ENCODE results near the gene PRR18. TPM values are rescaled to one million over a fixed set of nuclear protein-coding genes. Genes with fewer than 3 reads are reported as not detected.
A peak's percentile ranks its signal among the peaks of the same experiment; 100 is the strongest.

Gene PRR18
- polyA plus RNA-seq, 3 donors from 2014 or later, result not detected

DNA sequence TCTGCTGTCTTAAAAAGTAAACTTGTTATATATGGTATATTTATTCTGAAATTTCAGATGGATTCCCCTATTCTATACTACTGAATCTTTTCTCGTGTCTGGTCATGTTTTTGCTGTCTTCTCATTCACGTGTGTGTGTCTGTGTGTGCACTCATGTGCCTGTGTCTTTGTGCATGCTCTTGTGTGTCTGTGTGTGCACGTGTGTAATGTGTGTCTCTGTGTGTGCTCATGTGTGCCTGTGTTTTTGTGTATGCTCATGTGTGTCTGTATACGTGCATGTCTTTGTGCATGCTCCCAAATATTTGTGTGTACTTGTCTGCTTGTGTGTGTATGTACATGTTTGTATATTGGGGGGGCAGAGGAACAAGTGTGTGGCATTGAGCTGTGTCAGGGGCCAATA is 34.0 kb downstream of the PRR18 start:
- peaks cover 3 to 8% (median 5%) of the 10 kb centered on the region in 3 donors for H3K27me3 Mint-ChIP-seq (ENCODE audit: low read depth in 3 of 3)
- H3K27ac Mint-ChIP-seq, result no peak overlapping the region
- H3K4me1 Mint-ChIP-seq, result peaks cover 8% of the 10 kb centered on the region in 2 donors

DNA sequence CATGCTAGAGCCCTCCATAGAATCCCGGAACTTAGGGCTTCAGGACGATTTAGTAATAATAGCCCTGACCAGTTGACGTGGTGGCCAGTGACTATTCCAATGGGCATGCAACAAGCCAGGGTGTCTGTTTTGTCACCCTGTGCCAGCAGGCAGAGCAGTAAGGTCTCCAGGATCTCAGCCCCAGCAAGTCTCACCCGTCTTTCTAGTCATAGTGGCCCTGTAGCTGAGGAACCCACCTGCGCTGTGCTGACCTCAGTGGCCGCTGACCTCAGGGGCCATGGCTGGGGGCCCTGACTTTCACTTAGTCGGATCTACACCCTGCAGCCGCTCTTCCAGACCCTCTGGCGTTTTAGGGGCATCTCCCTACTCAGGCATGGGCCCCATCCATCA is 36.8 kb downstream of the PRR18 start:
- DNase-seq, result no peak
- H3K36me3 Mint-ChIP-seq, result no peaks in the 10 kb centered on the region
- H3K9me3 Mint-ChIP-seq, result no peaks in the 10 kb centered on the region
- H3K4me3 Mint-ChIP-seq, result no peak overlapping the region
- peaks cover 3 to 9% (median 5%) of the 10 kb centered on the region in 3 donors for H3K27me3 Mint-ChIP-seq (ENCODE audit: low read depth in 3 of 3)
- H3K27ac Mint-ChIP-seq, result no peak overlapping the region
- peaks cover 8% of the 10 kb centered on the region in 2 donors for H3K4me1 Mint-ChIP-seq

More for the DNA sequence above, 34.0 kb downstream of the PRR18 start:
- no peak overlapping the region for H3K4me3 Mint-ChIP-seq
- H3K9me3 Mint-ChIP-seq, result no peaks in the 10 kb centered on the region
- no peak for DNase-seq
- H3K36me3 Mint-ChIP-seq, result no peaks in the 10 kb centered on the region

DNA sequence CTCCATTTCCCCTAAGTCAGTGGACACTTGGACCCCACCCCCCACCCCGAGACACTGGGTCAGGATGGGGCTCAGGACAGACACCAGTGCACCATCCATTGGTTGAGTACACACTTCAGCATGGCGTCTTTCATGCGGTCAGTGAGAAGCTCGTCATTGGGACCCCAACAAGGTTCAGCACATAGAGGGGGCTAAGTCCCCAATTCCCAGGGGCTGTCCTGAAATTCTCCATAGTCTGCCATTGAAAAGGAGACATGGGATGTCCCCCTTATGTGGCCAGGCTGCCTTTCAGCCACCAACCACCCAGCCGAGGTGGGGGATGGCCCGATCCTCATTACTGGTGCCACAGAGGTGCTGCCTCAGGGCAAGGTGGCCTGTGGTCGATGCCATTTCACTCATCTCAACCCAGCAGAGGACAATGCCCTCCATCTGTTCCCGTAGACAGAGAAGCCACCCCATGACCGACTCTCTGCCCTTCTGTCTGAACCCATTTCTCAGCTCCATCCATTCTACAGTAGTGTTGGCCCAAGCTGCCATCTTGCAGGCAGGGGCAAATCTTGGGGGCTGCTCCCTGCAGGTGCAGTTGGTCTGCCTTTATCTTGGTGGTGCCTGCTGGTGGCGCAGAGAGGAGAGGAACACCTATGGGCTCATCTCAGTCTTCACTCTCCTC is 37.4 kb downstream of the PRR18 start:
- Mint-ChIP-seq H3K4me3 (no peak overlapping the region), H3K27me3 (ENCODE audit: low read depth in 3 of 3) (peaks cover 3 to 5% (median 4%) of the 10 kb centered on the region in 3 donors), H3K4me1 (peaks cover 6 to 7% of the 10 kb centered on the region in 2 donors), H3K27ac (no peak overlapping the region), H3K36me3 (no peaks in the 10 kb centered on the region), H3K9me3 (no peaks in the 10 kb centered on the region)
- no peak for DNase-seq

DNA sequence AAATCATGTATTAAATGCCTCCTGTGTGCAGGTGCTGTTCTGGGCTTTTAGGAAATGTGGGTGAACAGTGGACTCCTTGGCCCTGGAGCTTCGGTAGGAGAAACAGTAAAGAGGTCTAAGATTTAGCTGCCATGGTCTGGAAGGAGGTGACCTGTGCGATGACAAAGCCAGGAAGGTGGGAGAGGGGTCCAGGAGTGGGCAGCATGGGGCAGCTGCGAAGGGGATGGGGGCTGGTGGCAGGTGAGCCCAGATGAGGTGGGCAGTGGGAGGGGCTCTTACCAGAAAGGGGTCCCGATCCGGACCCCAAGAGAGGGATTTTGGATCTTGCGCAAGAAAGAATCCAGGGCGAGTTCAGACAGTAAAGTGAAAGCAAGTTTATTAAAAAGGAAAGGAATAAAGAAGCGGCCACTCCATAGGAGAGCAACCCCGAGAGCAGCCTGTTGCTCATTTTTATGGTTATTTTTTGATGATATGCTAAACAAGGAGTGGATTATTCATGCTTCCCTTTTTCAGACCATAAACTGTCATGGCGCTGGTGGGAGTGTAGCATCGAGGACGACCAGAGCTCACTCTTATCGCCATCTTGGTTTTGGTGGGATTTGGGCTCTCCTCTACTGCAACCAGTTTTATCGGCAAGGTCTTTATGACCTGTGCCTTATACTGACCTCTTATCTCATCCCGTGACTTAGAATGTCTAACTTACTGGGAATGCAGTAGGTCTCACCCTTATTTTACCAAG is 38.7 kb downstream of the PRR18 start:
- no peak overlapping the region for H3K4me3 Mint-ChIP-seq
- no peak overlapping the region for H3K27ac Mint-ChIP-seq
- no peaks in the 10 kb centered on the region for H3K9me3 Mint-ChIP-seq
- no peak for DNase-seq
- H3K27me3 Mint-ChIP-seq (ENCODE audit: low read depth in 3 of 3), result peaks cover 3 to 4% (median 4%) of the 10 kb centered on the region in 3 donors
- H3K4me1 Mint-ChIP-seq, result peaks cover 0 to 3% of the 10 kb centered on the region in 2 donors
- H3K36me3 Mint-ChIP-seq, result no peaks in the 10 kb centered on the region

DNA sequence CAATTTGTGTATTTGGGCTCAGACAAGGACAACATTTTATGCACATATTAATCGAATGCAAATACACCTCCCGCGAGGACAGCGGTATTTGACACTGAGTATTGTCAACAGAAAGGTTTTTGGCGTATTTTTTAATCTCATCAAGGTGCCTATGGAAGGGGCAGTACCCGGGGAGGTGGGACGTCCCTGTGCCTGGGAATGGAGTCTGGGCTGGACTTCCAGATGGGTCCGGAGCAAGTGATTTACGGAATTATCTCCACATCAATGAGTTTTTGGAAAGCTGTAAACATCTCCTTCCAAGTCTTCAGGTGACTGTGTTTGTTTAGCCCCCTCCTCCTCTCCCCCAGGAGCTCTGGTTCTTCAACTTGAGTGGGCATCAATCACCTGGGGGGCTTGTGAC is 39.8 kb downstream of the PRR18 start:
- Mint-ChIP-seq H3K4me1 (no peaks in the 10 kb centered on the region), H3K36me3 (no peaks in the 10 kb centered on the region), H3K4me3 (no peak overlapping the region), H3K27ac (no peak overlapping the region), H3K27me3 (ENCODE audit: low read depth in 3 of 3) (peaks cover 0 to 4% (median 0%) of the 10 kb centered on the region in 3 donors), H3K9me3 (no peaks in the 10 kb centered on the region)
- no peak for DNase-seq

DNA sequence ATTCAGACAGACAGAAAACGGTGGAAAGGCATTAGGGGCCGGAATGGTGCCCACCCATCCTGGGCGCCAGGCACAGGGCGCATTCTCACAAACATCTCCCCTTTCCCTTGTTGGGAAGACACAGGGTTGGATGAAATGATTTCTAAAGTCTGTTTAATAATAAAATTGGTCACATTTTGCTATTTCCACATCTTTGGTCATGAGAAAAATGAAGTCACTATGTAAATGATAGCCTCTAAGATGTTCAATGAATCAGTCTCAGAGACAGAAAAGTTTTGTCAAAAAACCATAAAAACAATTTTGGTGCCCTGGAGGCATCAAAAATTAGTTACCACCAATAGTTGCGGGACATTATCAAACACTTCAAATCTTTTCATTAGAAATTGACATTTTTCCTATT is 40.7 kb downstream of the PRR18 start:
- Mint-ChIP-seq H3K36me3 (no peaks in the 10 kb centered on the region), H3K9me3 (no peaks in the 10 kb centered on the region), H3K27me3 (ENCODE audit: low read depth in 3 of 3) (peaks cover 0 to 4% (median 0%) of the 10 kb centered on the region in 3 donors), H3K27ac (no peak overlapping the region), H3K4me3 (no peak overlapping the region), H3K4me1 (no peaks in the 10 kb centered on the region)
- no peak for DNase-seq

DNA sequence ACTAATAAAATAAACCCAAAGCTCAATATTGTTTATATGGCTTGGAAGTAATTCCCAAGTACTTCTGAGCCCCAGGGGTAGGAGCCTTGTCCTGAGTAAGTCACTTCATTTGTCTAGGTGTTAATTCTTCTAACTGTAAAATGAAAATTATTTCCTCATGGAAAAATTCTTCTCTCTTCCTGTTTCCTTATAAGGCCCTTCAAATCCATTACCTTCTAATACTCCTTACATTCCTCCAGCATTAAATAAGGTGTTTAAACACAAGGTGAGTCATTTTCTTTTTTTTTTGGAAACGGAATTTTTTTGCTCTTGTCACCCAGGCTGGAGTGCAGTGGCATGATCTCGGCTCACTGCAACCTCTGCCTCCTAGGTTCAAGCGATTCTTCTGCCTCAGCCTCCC is 41.9 kb downstream of the PRR18 start:
- DNase-seq, result no peak
- H3K27ac Mint-ChIP-seq, result no peak overlapping the region
- H3K27me3 Mint-ChIP-seq (ENCODE audit: low read depth in 3 of 3), result peaks cover 0 to 4% (median 0%) of the 10 kb centered on the region in 3 donors
- no peaks in the 10 kb centered on the region for H3K9me3 Mint-ChIP-seq
- H3K4me3 Mint-ChIP-seq, result no peak overlapping the region
- no peaks in the 10 kb centered on the region for H3K36me3 Mint-ChIP-seq
- peaks cover 0 to 3% of the 10 kb centered on the region in 2 donors for H3K4me1 Mint-ChIP-seq

DNA sequence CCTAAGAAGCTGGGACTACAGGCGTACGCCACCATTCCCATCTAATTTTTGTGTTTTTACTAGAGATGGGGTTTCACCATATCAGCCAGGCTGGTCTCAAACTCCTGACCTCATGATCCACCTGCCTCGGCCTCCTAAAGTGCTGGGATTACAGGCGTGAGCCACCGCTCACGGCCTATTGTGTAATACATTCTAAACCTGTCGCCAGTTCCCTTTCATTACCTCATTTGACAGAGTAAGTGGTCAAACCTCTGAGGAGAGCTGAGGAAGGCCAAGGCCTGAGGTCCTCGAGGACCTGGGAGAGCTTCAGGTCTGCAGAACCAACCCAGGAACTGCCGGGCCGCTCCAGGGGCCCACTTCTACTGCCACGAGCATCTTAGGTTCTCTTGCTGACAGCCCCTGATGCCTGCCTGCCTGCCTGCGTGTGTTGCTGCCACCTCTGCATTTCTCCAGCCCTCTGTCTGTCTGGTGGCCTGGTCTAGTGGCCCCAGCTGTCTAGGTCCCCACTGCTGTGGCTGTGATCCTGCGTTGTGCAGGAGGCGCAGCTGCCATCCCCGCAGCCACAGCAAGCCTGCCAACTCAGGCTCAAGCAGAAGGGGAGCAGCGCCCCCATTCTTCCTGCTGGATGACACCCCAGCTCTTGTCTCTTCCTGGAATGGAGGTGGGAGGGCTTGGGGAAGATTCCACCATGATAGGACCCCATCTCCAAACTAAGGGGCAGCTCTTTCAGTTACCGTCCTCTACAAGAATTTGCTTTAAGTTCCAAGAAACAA is 45.3 kb downstream of the PRR18 start:
- Mint-ChIP-seq H3K4me1 (peaks cover 31 to 32% of the 10 kb centered on the region in 2 donors), H3K9me3 (no peaks in the 10 kb centered on the region), H3K27ac (no peak overlapping the region), H3K4me3 (no peak overlapping the region), H3K27me3 (ENCODE audit: low read depth in 3 of 3) (peaks cover 11 to 17% (median 12%) of the 10 kb centered on the region in 3 donors), H3K36me3 (no peaks in the 10 kb centered on the region)
- DNase-seq, result no peak

DNA sequence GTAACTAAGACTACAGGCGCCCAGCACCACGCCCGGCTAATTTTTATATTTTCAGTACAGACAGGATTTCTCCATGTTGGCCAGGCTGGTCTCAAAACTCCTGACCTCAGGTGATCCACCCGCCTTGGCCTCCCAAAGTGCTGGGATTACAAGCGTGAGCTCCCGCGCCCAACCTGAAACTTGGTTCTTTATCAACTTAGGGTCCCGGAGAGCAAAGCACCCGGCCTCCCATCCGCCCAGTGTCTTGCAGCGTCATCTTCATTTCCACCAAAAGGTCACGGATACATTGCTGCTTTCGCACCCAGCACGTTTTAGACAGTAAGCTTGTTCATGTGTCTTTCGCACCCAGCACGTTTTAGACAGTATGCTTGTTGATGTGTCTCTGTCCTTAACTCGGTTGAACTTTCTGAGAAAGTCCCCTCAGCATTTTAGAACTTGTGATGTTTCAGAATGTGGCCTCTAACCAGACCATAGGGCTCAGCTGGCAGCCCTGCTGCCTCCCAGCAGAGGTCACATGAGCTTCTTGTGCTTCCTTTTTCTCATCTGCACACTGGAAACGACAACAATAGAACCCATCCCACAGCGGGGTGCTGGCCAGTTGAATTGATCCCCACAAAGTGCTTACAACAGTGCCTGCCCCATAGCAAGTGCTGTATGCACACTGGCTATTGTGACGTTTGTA is 48.8 kb downstream of the PRR18 start:
- Mint-ChIP-seq H3K27ac (peak overlapping the region; percentile 89 to 94 (median 93)), H3K4me1 (peaks cover 37 to 39% of the 10 kb centered on the region in 2 donors), H3K27me3 (ENCODE audit: low read depth in 3 of 3) (peaks cover 13 to 15% (median 15%) of the 10 kb centered on the region in 3 donors), H3K36me3 (no peaks in the 10 kb centered on the region), H3K9me3 (no peaks in the 10 kb centered on the region), H3K4me3 (peak overlapping the region; percentile 65 to 89 (median 80))
- DNase-seq, result peak; percentile 41 to 49 (median 49)

DNA sequence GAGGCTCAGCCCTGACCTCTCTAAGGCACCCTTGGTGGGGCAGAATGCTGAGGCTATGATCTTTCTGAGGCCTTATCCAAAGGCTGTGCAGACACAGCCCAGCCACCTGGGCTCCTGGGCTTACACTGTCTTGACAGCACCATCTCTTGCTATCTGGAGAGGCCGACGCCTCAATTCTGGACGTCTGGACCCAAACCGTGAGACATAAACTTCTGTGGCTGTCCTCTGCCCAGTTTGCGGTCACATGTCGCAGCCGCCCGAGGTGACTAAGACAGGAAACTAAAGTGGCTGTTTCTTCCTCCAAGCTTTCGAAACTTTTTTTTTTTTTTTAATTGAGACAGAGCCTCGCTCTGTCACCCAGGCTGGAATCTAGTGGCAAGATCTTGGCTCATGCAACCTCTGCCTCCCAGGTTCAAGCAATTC is 49.3 kb downstream of the PRR18 start:
- H3K4me1 Mint-ChIP-seq, result peaks cover 41 to 44% of the 10 kb centered on the region in 2 donors
- H3K36me3 Mint-ChIP-seq, result no peaks in the 10 kb centered on the region
- H3K9me3 Mint-ChIP-seq, result no peaks in the 10 kb centered on the region
- peak overlapping the region; percentile 65 to 89 (median 80) for H3K4me3 Mint-ChIP-seq
- peaks cover 15% of the 10 kb centered on the region in 3 donors for H3K27me3 Mint-ChIP-seq (ENCODE audit: low read depth in 3 of 3)
- H3K27ac Mint-ChIP-seq, result peak overlapping the region; percentile 89 to 94 (median 93)
- peak; percentile 68 to 74 (median 73) for DNase-seq

DNA sequence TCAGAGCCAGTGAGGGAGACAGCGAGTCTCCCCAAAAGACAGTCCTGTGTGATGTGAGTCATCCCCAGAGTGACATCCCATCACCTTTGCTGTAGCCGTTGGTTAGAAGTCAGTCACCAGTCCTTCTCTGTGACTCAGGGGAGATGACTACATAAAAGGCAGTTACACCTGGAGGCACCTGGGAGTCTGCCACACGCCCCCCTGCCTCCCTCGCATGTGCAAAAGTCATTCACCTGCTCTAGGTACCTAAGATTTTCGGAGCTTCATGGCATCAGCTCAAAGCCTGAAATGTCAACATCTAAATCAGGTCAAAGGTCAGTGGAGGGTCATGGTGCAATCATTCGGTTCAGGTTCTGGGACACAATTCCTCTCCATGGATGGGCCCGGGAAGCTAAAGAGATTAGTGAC is 50.3 kb downstream of the PRR18 start:
- Mint-ChIP-seq H3K9me3 (no peaks in the 10 kb centered on the region), H3K27ac (peak overlapping the region; percentile 89 to 94 (median 93)), H3K36me3 (no peaks in the 10 kb centered on the region), H3K27me3 (ENCODE audit: low read depth in 3 of 3) (peaks cover 15 to 18% (median 17%) of the 10 kb centered on the region in 3 donors), H3K4me3 (peak overlapping the region in 4 of 5 donors; percentile 79 to 89 (median 82)), H3K4me1 (peaks cover 47 to 48% of the 10 kb centered on the region in 2 donors)
- DNase-seq, result no peak

Data from immature natural killer cell (primary cell).